ENCODE data around the gene RAC3. TPM values are rescaled to one million over a fixed set of nuclear protein-coding genes. Genes with fewer than 3 reads are reported as not detected.

Gene RAC3
- total RNA-seq, 4 donors from 2014 or later, result 5.2 to 28.3 (median 14.6) TPM

DNA sequence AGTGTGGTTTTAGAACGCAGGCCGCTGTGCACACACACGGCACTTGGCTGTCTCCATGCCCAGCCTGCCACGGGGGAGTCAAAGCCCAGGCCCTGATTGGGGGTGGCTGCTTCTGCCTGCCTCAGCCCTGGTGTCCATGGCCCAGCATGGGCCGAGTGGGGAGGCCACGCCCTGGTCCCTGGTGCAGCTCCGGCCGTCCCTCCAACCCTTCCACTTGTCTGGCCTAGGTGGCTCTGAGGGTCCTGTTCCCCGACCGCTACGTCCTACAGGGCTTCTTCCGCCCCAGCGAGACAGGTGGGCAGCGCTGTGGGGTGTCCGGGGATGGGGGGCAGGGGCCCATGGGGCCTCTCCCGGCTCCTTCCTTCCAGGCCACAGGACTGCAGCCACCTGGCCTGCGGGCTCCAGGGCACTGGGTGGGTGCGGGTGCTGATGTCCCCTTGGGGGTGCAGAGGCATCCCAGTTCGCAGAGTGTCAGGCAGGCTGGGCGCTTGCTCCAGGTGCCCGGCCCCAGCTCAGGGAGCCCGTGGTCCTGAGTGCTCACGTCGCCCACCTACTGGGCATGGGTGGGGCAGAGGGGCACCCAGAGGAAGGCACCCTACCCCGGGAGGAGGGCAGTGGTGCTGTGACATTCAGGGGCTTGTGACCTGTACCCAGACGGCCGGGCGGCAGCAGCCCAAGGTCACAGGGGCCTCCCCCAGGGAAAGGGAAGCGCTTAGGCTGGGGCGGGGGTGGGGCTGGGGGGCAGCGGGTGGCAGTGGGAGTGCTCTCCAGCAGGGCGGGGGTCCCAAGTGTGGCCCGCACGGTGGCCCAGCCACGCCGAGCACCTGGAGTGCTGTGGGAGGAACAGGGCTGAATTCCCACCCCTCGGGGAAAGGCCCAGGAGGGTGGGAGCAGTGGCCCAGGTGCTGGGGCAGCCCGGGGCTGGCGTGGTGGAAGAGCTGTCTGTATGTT lies 20.6 kb upstream of the RAC3 start:
- TF ChIP-seq, protein P1, sequence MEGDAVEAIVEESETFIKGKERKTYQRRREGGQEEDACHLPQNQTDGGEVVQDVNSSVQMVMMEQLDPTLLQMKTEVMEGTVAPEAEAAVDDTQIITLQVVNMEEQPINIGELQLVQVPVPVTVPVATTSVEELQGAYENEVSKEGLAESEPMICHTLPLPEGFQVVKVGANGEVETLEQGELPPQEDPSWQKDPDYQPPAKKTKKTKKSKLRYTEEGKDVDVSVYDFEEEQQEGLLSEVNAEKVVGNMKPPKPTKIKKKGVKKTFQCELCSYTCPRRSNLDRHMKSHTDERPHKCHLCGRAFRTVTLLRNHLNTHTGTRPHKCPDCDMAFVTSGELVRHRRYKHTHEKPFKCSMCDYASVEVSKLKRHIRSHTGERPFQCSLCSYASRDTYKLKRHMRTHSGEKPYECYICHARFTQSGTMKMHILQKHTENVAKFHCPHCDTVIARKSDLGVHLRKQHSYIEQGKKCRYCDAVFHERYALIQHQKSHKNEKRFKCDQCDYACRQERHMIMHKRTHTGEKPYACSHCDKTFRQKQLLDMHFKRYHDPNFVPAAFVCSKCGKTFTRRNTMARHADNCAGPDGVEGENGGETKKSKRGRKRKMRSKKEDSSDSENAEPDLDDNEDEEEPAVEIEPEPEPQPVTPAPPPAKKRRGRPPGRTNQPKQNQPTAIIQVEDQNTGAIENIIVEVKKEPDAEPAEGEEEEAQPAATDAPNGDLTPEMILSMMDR (IDR thresholded peaks at IDR 0.05; ENCODE audit: low read depth), result no peak

DNA sequence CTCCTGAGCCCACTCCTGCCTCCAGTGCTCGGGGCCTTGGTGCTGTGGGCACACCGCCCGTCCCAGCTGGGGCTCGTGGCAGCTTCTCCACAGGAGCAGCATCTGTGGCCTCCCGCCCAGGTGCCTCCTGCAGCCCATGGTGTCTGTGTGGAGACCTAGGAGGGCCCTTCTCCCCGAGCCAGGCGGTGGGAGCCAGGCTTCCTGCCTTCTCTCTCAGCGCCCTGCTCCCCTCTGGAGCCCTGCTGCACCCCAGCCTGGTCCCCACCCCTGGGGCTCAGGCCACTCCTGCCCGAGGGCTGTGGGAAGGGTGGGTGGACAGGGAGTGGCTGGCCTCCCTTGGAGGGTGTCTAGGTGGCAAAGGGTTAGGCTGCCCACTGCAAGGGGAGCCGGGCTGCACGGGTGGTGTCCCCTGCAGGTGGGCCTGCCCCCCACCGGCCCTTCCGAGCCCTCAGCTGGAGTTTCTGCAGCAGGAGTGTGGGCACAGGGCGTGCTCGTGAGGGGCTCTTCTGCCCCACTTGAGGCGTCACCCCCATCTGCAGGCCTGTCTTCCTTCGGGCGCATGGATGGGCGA lies 19.8 kb upstream of the RAC3 start:
- TF ChIP-seq, protein P1 (IDR thresholded peaks at IDR 0.05; ENCODE audit: low read depth), result no peak

DNA sequence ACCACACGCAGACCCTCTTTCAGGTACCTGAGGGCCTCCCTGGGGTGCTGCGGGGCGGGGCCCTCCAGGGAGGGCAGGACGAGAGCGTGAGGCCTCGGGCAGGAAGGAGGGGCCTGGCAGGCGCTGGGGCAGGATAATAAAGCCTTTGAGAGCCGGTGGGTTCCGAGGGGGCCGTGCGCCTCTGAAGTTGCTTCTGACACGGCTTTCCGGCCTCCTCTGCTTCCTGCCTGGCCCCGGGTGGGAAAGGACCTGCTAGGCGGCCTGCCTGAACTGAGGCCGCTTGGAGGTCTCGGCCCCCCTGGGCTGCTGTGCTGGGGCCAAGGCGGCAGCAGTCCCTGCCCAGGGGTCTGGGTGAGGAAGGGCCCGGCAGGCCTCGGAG lies 19.2 kb upstream of the RAC3 start:
- TF ChIP-seq, protein P1 (IDR thresholded peaks at IDR 0.05; ENCODE audit: low read depth), result no peak

DNA sequence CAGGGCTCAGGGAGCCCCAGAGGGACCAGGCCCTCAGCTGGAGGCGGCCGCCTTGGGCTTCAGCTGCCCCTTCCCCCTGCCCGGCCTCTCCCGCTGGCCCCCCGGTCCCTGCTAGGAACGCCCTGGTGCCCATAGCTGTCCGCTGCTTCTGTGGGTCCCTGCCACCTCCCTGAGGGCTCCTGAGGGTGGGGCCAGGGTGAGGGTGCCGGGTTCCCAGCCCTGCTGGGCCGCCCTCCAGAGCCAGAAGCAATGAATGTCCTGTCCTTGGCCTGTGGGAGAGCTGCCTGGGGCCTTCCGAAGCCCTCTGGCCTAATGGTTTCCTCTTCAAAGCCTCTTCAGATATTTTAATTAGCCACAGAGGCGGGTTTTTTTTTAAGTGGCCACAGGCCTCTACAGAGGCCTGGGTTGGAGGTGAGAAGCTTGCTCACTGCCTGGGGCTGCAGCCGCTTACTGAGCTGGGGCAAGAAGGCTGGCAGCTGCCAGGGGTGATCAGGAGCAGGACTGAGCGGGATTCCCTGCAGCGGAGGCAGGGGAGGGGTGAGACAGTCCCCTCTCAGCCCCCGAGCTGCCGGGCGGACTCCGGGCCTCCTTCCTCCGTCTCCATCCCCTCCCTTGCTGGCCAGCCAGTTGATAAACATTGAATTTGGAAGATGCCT lies 18.7 kb upstream of the RAC3 start:
- TF ChIP-seq, protein P1 (IDR thresholded peaks at IDR 0.05; ENCODE audit: low read depth), result no peak

DNA sequence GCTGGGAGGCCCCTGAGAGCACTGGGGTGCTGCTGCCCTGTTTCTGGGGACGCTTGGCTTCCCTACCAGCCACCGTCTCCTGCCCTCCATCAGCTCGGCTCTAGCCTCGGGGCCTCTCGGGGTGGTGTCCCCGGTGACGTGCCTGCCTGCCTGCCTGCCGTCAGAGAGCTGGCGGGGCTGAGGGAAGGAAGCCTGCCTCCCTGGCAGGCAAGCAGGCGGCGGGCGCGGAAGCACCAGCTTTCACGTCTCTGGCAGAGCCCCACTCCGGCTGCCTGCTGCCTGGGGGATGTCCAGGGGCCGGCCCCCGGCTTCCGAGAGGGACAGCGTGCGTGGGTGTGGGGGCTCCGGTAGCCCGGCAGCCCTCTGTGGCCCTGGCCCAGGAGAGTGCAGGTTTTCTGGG lies 18.1 kb upstream of the RAC3 start:
- TF ChIP-seq, protein P1 (IDR thresholded peaks at IDR 0.05; ENCODE audit: low read depth), result no peak

DNA sequence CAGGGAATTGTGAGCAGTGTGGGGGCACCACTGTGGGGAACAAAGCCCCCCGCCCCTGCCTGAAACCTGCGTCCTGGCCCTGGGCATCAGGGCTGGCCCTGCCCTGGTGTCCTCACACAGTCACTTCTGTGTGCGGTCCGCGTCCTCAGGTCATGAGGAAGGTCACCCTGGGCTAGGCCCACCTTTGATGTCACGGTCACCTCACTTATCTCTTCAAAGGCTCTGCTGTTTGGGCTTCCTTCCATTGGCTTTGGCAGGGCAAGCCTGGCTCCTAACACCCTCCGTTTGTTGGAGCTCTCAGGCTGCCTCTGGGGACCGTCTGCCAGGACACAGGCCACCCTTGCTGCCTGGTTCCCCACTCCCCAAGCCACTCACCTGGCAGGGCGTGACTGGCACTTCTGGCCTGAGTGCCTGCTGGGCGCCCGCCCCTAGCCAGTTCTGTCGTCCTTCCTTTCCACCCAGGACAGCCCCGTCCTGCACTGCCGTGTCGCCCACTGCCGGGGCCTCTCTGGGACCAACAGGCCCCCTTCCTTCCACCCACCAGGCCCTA lies 17.6 kb upstream of the RAC3 start:
- TF ChIP-seq, protein P1 (IDR thresholded peaks at IDR 0.05; ENCODE audit: low read depth), result no peak

DNA sequence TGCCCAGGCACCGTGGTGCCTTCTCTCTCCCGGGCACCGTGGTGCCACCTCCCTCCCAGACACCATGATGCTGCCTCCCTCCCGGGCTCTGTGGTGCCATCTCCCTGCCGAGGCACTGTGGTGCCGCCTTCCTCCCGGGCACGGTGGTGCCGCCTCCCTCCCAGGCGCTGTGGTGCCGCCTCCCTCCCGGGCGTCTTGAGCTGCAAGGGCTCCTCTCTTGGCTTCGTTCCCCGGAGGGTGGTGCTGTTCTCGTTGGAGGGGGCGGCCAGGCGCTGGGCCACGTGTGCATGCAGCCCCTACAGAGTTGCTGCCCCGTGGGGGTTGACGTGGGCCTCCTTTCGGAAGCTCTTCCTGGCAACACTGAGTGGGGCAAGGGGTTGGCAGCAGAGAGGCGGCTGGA lies 17.0 kb upstream of the RAC3 start:
- TF ChIP-seq, protein P1 (IDR thresholded peaks at IDR 0.05; ENCODE audit: low read depth), result no peak

Measured in subcutaneous adipose tissue (tissue), 4 donors.